OCI-LY7 (cell line): ENCODE measurements around the gene SHROOM3.

Source experiments
- EZH2phosphoT487 ChIP-seq: fragments of 200-600 bp; sonication (generic); IDR thresholded peaks from 2 replicates; pipeline ENCODE4 v1.6.1; 2018; ENCODE audit warnings: low read depth, borderline replicate concordance, mild to moderate bottlenecking, mixed run types, antibody characterized with exemption, low read length, moderate library complexity, mixed read lengths
- TF ChIP-seq, protein P1 (sequence below): fragments of 200-600 bp; sonication (generic); conservative IDR thresholded peaks from 2 replicates; pipeline ENCODE4 v1.5.1; 2014; ENCODE audit warnings: mild to moderate bottlenecking, antibody characterized with exemption, low read length, moderate library complexity, mixed read lengths

DNA sequence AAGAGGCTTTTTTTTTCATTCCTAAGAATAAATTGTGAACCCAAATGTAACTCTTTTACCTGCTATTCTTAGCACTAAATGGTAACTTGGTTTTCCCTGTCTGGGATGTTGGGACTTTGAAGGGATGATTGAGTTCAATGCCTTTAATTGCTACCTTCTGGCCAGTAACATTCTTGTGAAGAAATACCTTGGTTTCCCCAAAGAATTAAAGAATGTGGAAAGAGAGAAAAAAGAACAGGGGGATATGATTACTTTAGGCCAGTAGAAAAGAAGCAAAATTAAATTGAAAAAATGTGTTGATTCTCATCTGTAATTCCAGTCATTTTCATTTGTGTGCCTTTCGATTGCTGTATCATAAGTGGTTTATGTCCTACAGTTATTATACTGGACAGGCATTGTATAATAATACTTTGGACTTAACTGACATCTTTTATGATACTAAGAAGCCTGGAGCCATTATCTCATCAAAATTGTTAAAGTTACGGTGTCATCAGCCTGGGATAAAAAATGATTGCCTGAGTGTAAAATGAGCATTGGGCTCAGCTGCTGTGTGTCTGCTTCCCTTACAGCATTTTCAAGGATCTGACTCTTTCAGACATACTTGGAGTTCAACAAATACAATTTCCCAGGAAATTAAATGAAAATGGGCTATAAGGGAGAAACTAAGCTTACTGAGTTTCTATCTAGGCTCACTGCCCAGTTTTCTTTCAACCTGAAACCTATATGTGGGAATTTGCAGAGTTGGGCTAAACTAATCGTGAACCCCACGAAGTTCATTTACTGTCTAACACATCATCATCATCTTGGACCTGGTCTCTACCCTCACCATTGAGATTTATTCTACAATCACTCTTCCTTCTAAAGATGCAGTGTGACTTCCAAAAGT is 146.3 kb downstream of the SHROOM3 start:
- TF ChIP-seq, protein P1, sequence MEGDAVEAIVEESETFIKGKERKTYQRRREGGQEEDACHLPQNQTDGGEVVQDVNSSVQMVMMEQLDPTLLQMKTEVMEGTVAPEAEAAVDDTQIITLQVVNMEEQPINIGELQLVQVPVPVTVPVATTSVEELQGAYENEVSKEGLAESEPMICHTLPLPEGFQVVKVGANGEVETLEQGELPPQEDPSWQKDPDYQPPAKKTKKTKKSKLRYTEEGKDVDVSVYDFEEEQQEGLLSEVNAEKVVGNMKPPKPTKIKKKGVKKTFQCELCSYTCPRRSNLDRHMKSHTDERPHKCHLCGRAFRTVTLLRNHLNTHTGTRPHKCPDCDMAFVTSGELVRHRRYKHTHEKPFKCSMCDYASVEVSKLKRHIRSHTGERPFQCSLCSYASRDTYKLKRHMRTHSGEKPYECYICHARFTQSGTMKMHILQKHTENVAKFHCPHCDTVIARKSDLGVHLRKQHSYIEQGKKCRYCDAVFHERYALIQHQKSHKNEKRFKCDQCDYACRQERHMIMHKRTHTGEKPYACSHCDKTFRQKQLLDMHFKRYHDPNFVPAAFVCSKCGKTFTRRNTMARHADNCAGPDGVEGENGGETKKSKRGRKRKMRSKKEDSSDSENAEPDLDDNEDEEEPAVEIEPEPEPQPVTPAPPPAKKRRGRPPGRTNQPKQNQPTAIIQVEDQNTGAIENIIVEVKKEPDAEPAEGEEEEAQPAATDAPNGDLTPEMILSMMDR, result no peak
- TF ChIP-seq EZH2phosphoT487, result no peak
